Ishikawa (cell line): ENCODE measurements around the gene SPG11.

ENCODE experiments used
- CEBPB ChIP-seq: IDR thresholded peaks from 2 replicates; pipeline ENCODE4 v1.6.1; 2012
- CREB1 ChIP-seq: IDR thresholded peaks from 2 replicates; pipeline ENCODE4 v1.6.1; 2012; ENCODE audit warnings: low read depth
- EGR1 ChIP-seq: IDR thresholded peaks from 2 replicates; pipeline ENCODE4 v1.6.1; 2012
- EP300 ChIP-seq: IDR thresholded peaks from 2 replicates; pipeline ENCODE4 v1.6.1; 2012; ENCODE audit warnings: borderline replicate concordance
- FOXM1 ChIP-seq: IDR thresholded peaks from 2 replicates; pipeline ENCODE4 v1.6.1; 2012; ENCODE audit warnings: low read depth, borderline replicate concordance
- MAX ChIP-seq: IDR thresholded peaks from 2 replicates; pipeline ENCODE4 v1.6.1; 2012
- NFIC ChIP-seq: IDR thresholded peaks from 2 replicates; pipeline ENCODE4 v1.6.1; 2012
- RAD21 ChIP-seq: IDR thresholded peaks from 2 replicates; pipeline ENCODE4 v1.6.1; 2012; ENCODE audit warnings: low read depth
- REST ChIP-seq: IDR thresholded peaks from 2 replicates; pipeline ENCODE4 v1.6.1; 2012; ENCODE audit warnings: low read depth, mild to moderate bottlenecking
- TAF1 ChIP-seq: IDR thresholded peaks from 2 replicates; pipeline ENCODE4 v1.6.1; 2012; ENCODE audit warnings: low read depth, mild to moderate bottlenecking
- TCF12 ChIP-seq: IDR thresholded peaks from 2 replicates; pipeline ENCODE4 v1.6.1; 2012; ENCODE audit warnings: low read depth
- TEAD4 ChIP-seq: IDR thresholded peaks from 2 replicates; pipeline ENCODE4 v1.6.1; 2012
- YY1 ChIP-seq: IDR thresholded peaks from 2 replicates; pipeline ENCODE4 v1.6.1; 2012; ENCODE audit warnings: low read depth
- ZBTB7A ChIP-seq: IDR thresholded peaks from 2 replicates; pipeline ENCODE4 v1.6.1; 2012; ENCODE audit warnings: low read depth
- TF ChIP-seq, protein P1 (sequence below): IDR thresholded peaks from 2 replicates; pipeline ENCODE4 v1.6.1; 2012

Gene SPG11

DNA sequence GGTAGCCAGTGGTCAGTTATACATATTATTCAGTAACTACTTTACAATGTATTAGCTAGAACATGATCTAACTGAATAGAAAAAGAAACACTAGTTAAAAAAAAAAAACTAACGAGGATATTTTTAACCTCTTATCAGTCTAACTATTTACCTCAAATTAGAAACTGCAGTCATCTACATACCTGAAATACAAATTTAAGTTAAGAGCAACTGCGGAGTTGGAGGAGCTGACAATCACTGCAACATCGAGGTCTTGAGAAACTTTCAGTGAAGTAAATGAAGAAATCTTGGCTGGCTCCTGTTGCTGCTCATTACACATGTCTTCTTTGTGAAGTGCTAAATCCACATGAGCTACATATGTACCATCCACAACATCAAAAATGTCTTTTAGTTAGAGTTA is 6.5 kb downstream of the SPG11 start:
- TF ChIP-seq CREB1 (no peak), EP300 (no peak), EGR1 (no peak), FOXM1 (no peak), TEAD4 (no peak), REST (no peak), MAX (no peak), TCF12 (no peak), RAD21 (no peak), YY1 (no peak), ZBTB7A (no peak), NFIC (no peak), CEBPB (no peak), TAF1 (no peak)
- TF ChIP-seq, protein P1, sequence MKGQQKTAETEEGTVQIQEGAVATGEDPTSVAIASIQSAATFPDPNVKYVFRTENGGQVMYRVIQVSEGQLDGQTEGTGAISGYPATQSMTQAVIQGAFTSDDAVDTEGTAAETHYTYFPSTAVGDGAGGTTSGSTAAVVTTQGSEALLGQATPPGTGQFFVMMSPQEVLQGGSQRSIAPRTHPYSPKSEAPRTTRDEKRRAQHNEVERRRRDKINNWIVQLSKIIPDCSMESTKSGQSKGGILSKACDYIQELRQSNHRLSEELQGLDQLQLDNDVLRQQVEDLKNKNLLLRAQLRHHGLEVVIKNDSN, result no peak

GRCh38 chr15:44656298-44656697 is 7.2 kb downstream of the SPG11 start:
- TF ChIP-seq FOXM1 (no peak), CEBPB (no peak), TAF1 (no peak), ZBTB7A (no peak), EP300 (no peak), CREB1 (no peak), TEAD4 (no peak), EGR1 (no peak), TCF12 (no peak), NFIC (no peak), REST (no peak), RAD21 (no peak), YY1 (no peak), MAX (no peak)
- TF ChIP-seq, protein P1, result no peak

DNA sequence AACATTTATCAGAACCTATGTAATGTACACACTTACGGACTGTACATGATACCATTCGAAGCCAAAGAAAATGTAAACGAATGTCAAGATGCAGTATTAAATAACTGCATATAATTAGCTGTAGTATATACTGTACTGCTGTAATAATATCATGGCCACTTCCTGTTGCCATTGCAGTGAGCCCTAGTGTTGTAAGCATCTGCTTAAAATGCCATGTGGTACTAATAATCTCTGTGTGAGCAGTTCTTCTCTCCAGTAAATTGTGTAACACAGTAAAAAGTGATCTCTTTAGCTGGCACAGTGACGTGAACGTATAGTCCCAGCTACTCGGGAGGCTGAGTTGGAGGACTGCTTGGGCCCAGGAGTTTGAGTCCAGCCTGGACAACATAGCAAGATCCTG is 8.6 kb downstream of the SPG11 start:
- no peak for TF ChIP-seq TEAD4
- TF ChIP-seq CEBPB, result no peak
- TF ChIP-seq MAX, result no peak
- TF ChIP-seq ZBTB7A, result no peak
- no peak for TF ChIP-seq YY1
- TF ChIP-seq FOXM1, result no peak
- no peak for TF ChIP-seq TCF12

GRCh38 chr15:44647637-44648036 is 15.8 kb downstream of the SPG11 start:
- TF ChIP-seq REST, result no peak
- TF ChIP-seq ZBTB7A, result no peak
- TF ChIP-seq FOXM1, result no peak
- TF ChIP-seq, protein P1, result no peak
- TF ChIP-seq YY1, result no peak
- no peak for TF ChIP-seq RAD21
- TF ChIP-seq TAF1, result no peak
- no peak for TF ChIP-seq NFIC
- no peak for TF ChIP-seq TEAD4
- TF ChIP-seq EGR1, result no peak
- no peak for TF ChIP-seq TCF12
- TF ChIP-seq CREB1, result no peak
- no peak for TF ChIP-seq MAX
